Fibroblast of pulmonary artery (primary cell): ENCODE measurements around the gene TUBB1.
"Not testable (repeated sequence)": the region's sequence is repeated elsewhere in the genome, so short reads cannot be mapped to it uniquely, and the experiment has no call there.

Experiments
- DNase-seq: peaks from one replicate; pipeline ENCODE4 v3.0.0-alpha.2; 2010; ENCODE audit warnings: low read depth
- H3K4me3 ChIP-seq: replicated peaks from 2 replicates; pipeline ENCODE4 v1.5.1; 2011; ENCODE audit warnings: low read depth, mild to moderate bottlenecking, control low read depth, low read length, moderate library complexity
- TF ChIP-seq, protein P1 (sequence below): IDR thresholded peaks from 2 replicates; pipeline ENCODE4 v1.5.1; 2011; ENCODE audit warnings: mild to moderate bottlenecking, control low read depth, low read length, inconsistent platforms; ENCODE audit errors: missing control alignments

The TUBB1 gene

DNA sequence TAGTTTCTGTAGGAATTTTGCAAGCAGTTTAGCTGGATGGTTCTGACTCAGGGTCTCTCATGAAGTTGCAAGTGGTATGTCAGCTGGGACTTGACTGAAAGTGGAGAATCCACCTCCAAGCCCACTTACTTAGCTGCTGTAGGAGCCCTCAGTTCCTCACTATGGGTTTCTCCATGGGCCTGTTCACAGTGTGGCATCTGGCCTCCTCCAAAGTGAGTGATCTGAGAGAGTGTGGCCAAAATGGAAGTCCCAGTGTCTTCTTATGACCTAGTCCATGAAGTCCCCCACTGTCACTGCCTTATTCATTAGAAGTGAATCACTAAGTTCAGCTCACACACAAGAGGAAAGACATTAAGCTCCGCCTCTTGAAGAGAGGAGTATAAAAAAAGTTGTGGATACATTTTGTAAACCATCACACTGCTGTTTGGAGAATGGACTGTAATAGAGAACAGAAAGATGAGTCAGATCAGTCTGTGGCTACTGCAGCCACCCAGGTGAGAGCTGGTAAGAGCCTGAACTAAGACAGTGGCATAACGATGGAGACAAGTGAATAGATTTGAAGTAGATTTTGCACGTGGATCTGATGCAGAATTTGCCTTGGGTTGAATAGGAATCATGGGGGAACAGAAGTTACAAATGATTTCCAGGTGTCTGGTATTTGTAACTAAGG is 43.0 kb upstream of the TUBB1 start:
- no peak overlapping the region for H3K4me3 ChIP-seq
- TF ChIP-seq, protein P1, sequence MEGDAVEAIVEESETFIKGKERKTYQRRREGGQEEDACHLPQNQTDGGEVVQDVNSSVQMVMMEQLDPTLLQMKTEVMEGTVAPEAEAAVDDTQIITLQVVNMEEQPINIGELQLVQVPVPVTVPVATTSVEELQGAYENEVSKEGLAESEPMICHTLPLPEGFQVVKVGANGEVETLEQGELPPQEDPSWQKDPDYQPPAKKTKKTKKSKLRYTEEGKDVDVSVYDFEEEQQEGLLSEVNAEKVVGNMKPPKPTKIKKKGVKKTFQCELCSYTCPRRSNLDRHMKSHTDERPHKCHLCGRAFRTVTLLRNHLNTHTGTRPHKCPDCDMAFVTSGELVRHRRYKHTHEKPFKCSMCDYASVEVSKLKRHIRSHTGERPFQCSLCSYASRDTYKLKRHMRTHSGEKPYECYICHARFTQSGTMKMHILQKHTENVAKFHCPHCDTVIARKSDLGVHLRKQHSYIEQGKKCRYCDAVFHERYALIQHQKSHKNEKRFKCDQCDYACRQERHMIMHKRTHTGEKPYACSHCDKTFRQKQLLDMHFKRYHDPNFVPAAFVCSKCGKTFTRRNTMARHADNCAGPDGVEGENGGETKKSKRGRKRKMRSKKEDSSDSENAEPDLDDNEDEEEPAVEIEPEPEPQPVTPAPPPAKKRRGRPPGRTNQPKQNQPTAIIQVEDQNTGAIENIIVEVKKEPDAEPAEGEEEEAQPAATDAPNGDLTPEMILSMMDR, result no peak
- DNase-seq, result no peak

GRCh38 chr20:58978351-58979190 is 40.7 kb upstream of the TUBB1 start:
- TF ChIP-seq, protein P1, result no peak
- H3K4me3 ChIP-seq, result no peak overlapping the region
- no peak for DNase-seq

DNA sequence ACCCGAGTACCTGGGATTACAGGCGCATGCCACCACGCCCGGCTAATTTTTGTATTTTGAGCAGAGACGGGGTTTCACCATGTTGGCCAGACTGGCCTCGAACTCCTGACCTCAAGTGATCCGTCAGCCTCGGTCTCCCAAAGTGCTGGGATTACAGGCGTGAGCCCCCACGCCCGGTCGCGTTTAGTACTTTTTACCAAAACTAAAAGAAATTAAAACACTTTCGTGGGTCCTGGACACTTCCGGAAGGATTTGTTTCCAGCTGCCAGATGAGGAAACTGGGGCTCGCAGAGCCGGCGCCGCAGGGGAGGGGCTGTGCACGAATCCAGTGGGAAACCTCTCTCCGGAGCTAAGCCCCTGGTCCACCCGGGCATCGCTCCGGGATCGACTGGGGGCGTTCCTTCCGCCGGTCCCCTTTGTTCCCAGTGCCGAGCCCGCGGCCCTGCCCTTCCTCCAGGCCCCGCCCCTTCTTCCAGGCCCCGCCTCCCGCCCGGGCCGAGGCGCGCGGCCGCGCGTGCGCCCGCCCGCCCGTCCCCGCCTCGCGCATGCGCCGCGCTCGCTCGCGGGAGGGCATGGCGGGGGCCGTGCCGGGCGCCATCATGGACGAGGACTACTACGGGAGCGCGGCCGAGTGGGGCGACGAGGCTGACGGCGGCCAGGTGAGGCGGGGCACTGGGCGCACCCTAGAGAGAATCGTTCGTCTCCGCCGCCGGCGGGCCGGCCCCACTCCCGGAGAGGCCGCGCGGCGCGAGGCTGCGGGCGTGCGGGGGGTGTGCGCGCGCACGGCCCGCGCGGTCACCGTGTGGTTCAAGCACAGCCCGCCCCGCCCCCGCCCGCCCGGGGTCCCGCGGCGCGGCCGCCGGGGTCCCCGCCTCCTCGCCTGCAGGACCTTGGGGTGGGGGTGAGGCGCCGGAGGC is 38.3 kb upstream of the TUBB1 start, which contains the start of gene NELFCD:
TSS of gene NELFCD (plus strand) at position 546 of the 917 bp plus-strand sequence. CDS start at position 600, 54 bp downstream.
- TF ChIP-seq, protein P1, result no peak
- peak; percentile 80 for DNase-seq
- H3K4me3 ChIP-seq, result peak within 1 kb of the TSS; percentile 69

DNA sequence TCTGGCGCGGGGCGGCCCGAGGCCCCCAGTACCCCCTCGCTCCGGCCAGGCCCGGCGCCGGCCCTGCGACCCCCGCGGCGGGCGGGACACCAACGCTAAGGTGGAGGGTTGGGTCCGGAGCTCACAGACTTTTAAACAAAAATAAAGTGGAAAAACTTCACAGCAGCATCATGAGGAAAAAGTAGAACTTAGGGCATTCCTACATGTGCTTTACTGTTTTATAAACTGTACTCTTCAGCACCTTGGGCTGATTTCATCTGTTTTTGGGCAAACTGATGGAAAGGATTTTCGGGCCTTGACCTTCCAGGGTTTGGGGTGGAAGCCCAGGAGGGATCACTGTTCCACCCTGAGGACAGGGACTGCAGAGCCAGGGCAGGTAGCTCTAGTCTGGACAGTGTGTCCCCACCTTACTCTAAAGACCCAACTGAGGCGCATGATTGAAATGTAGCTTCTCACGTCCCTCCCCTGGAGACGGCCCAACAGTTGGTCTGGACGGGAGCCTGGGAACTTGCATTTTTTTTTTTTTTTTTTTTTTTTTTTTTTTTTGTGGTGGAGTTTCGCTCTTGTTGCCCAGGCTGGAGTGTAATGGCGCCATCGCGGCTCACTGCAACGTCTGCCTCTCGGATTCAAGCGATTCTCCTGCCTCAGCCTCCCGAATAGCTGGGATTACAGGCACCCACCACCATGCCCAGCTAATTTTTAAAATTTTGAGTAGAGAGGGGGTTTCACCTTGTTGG is 37.4 kb upstream of the TUBB1 start:
- H3K4me3 ChIP-seq, result peak overlapping the region; percentile 69
- peak; percentile 19 for DNase-seq
- TF ChIP-seq, protein P1, result no peak

DNA sequence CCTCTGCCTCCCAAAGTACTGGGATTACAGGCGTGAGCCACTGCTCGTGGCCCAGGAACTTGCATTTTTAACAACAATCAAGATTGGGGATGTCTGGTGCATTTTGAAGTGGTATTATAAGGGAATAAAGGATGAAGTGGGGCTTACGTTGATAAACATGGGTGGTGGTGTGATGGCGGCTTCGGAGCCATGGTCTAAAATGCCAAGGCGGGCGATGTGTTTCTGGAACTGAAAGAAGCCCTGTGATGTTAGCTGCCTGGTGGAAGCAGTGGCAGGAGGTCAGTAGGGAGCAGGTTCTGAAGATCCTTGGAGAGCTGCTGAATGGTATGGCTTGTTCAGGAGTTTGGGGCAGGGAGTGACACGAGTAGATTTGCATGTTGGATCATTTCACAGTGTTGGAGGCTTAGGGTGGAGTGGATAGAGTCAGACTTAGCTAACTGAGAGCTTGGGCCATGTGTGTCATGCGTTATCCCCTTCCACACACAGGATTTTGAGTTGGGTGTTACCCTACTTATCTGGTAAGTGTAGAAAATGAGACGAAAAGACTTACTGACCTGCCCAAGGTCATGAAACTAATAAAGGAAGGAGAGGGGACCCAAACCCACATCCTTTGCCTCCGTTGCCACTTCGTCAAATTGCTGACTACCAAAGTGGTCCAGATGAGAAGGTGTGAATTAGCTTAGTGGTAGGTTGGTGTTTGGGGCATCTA is 36.7 kb upstream of the TUBB1 start:
- peak overlapping the region; percentile 69 for H3K4me3 ChIP-seq
- TF ChIP-seq, protein P1, result no peak
- no peak for DNase-seq

DNA sequence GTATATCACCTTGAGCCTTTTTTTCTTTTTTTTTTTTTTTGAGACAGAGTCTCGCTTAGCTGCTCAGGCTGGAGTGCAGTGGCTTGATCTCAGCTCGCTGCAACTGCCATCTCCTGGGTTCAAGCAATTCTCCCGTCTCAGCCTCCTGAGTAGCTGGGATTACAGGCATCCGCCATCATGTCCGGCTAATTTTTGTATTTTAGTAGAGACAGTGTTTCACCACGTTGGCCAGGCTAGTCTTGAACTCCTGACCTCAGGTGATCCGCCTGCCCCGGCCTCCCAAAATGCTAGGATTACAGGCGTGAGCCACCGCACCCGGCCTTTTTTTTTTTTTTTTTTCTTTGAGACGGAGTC is 36.1 kb upstream of the TUBB1 start:
- DNase-seq, H3K4me3 ChIP-seq: not testable (repeated sequence)
